ENCODE results near the gene TRIO.

The TRIO gene

DNA sequence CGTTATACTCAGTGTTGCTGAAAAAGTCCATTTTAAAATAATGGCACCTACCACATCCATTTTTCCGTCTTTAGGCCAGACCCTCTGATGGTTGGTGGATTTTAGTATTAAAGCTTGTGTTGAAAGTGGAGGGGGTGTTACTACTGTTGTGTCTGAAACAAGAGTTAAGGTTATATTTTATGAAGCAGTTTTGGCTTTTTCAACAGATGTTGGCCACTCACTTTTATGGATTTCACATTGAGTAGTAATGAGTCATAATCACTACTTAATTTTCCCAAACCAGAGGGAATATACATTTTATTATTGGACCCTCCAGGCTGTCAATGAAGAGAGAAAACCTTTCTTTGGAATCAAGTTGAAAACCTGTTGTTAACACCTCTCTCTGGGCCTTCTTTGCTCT, 88.0 kb downstream of the TRIO start:
- no peak for DNase-seq

DNA sequence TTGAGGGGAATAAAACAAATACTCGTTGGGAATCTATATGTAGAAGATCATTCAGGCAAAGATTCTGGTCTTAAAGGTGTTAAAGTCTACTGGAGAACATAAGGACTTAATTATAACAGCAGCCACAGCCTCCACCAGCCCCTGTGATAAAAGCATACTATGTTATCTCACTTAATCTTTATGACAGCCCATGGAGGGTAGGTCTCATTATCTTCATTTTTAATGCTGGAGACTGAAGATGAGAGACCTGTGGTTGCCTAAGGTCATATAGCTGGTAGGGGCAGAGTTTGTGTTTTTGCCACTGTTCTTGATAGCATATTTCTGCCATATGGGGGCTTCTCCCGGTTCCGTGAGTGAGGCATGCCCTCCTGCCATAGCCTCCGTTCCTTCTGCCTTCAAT, 88.7 kb downstream of the TRIO start:
- no peak for DNase-seq

DNA sequence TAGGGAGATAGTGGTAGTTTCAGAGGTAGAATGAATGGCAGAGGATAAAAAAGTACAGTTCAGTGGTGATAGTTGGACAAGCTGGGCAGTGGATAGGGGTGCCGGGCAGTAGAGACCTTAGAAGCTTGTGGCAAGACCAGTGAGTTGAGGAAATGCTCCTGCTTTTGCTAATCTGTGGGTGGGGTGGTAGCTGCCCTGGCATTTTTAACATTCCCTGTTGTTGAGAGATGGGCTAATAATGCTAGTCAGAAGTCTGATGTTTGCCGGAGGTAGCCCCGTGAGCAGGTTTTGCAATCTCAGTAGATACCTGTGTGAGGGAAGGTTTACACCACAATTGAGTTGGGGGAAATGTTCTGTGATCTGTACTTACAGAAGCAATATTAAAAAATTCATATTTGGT, 91.1 kb downstream of the TRIO start:
- DNase-seq, result no peak

DNA sequence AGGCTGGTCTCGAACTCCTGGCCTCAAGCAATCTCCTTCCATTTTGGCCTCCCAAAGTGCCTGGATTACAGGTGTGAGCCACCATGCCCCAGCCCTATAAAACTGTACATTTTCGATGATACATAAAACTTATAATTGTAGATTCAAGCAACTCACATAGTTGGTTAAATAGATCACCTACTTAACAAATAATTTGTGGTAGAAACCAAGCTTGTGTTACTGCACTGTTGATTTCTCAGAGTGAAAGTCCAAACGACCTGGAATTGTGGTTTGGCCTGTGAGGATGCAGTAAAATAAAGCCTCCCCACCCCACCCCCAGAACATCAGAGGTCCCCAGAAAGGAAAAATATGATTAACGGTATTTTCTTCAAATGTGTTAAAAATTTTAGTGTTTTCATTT, 92.7 kb downstream of the TRIO start:
- no peak for DNase-seq

DNA sequence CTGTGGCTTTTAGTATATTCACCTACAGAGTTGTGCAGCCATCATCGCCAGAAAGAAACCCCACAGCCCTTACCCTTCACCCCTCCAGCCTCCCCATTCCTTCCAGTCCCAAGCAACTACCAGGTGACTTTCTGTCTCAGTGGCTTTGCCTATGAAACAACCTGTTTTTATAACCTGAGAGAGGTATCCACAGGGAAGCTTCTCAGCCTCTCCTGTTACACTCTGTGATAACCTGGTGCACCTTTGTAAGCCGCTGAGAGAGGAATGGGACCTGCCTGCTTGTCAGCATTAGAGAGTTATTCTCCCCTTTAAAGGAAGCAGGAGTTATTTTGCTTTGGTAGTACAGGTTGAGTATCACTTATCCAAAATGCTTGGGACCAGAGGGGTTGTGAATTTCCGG, 93.6 kb downstream of the TRIO start:
- no peak for DNase-seq

DNA sequence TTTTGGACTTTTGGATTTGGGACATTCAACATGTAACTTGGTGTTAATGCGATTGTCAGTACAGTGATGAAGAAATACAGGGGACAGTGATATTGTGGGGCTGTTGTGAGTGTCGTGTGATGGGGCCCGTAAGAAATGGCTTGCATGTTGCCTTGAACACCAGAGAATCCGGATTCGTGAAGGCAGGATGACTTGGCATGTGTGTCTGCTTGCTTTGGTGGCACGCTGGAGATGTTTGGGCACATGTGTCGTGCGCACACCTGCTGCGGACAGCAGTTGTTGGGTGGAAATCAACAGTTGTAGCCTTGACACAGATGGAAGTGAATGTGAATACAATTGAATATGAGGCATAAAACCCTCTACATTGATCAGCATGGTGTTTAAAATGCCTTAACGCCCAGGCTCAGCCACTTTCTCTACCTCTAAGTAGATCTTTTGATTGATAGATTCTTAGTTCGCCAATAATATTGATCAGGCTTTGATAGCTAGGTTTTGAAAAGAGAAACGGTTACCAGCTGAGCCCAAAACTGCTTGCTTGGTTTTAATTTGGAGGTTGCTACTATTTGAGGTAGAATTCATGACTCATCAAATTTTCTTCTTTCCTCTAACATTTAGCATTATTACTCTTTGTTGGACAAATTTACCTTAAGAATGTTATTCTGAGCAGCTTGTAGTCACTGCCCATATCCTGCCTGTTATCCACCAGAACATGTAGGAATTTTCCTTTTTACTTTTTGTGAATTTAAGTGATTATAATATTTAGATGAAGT, 94.4 kb downstream of the TRIO start:
- DNase-seq, result no peak

DNA sequence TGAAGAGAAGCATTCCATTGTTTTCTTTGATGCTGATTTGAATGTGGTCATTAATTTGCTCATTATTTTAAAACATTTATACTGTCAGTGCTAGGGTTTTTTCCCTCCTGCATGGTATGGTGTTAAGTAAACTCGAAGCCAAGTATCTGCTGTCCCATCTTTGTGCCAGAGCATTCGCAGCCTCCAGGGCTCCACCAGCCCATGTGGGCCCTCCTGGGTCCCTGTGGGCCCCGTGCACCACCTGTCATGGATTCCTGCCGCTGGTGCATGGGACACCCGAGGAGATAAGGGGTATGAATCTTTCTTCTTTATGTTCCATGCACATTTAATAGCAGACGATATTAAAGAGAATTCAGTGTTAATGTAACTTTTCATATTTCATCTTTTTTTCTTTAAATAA, 95.1 kb downstream of the TRIO start:
- no peak for DNase-seq

DNA sequence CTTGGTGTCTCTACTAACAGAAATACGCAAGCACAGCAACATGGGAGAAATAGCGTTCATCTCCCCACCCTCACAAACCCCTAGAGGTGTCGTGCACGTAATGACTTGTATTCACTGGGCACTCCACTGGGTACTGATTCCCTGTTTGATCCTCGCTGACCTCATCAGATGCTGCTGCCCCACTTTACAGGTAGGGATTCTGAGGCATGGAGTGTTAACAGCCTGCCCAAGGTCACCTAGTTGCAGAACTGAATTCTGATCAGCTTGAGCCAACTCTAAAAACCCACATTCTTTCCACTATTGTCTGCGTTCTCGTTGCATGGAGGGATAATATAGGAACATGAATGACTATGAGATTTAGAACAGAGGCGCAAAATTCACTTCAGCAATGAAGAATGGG, 96.3 kb downstream of the TRIO start:
- DNase-seq, result no peak

DNA sequence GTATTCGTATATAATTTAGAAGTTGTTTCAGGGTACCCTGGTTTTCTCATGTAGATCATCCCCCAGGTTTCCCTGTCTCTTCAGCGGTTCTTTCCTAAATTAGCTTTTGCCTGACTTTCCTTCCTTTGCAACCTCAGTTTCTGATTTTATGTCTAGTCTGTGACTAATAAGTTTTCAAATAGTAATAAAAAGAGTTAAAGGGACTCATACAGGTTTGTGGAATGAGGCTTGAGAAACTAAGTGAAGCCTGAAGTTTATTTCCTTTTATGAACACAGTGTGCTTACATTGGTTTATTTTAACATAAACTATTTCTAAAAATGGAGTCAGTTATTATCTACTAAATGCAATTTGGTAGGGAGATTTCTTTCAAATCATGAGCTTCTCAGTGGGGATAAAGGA, 96.8 kb downstream of the TRIO start:
- no peak for DNase-seq

DNA sequence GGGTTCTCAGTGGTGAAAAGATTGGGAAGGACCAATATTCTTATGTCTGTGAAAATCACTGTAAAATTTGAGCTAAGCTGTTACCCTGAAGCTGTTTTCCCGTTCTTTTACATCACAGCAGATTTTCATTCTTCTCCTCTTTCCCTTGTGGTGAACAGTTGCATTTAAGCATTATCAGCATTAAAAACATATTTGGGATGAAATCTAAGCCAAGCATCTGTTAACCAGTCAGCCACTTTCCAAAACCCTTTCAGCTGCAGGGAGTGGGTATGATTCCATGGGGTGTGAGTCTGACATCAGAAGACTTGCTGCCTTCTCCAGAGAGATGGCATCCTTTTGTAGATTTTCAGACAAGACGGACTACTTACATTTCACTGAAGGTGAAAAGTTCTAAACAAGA, 97.2 kb downstream of the TRIO start:
- no peak for DNase-seq

DNA sequence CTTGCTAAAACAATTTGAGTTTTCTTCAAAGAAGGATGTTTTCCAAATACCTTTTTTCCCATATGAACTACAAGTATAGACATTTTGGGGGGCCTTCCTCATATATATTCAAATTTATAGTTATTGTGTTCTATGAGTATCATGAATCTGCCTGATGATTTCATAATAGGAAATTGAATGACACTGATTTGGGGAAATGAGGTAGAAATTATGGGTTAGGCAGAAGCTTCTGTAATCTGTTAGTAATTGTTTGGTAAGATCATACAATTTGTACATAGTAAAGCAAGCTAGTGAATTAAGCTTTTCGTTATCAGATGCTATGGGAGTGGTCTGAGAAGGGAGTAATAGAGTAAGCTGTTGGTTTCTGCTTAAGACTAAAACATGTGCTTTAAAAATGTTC, 98.0 kb downstream of the TRIO start:
- DNase-seq, result no peak

DNA sequence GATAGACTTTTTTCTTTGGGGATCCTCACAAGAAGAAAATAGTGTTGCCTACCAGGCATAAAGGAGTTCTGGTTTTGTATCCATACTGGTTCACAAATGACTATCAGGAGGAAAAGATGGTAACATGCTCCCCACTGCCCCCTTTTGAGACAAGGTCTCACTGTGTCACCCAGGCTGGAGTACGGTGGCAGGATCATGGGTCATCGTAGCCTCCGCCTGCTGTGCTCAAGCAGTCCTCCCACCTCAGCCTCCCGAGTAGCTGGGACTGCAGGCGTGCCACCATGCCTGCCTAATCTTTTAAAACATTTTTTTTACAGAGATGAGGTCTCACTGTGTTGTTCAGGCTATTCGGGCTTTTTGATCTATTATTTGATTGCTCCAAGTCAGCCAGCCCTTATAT, 99.3 kb downstream of the TRIO start:
- no peak for DNase-seq

DNA sequence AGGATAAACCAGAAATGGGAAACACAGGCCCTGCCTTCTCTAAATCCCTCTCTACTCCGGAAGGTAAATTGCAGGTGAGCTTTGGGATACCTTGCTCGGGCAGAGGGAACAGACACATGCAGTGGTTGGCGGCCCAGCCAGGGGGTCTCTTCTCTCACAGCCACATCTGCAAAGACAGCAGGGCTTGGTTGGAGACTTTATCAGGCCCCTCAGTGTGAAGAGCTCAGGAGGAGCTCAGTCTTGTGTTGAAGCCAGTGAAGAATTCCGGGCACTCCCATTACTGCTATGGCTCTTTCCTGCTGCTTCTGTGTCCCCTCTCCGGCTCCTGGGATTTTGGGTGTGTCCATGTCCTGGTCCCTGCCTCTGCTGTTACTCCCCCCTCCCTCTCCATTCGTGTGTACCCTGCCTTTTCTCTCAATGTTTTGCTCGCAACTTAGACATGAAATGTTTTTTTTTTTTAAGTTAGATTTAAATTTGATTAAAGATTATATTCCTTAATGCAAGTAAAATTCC, 99.8 kb downstream of the TRIO start:
- DNase-seq, result no peak

DNA sequence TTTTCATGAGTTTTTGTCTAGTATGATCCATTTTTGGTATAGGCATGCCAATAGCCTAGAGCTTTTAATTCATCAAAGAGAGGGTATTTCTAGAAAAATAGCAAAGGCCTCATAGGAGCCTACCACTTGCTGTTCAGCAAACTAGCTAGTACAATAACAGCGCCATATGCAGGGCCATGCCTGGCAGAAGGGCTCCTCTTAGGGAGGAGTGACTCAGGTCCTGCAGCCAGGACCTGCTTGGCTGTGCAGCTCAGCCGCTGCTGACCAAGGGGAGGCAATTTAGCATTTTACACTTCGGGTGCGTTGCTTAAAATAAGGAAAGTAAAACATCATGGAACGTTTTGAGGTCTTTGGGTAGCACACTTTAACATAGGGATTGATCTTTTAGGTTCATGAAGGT, 100.6 kb downstream of the TRIO start:
- no peak for DNase-seq

DNA sequence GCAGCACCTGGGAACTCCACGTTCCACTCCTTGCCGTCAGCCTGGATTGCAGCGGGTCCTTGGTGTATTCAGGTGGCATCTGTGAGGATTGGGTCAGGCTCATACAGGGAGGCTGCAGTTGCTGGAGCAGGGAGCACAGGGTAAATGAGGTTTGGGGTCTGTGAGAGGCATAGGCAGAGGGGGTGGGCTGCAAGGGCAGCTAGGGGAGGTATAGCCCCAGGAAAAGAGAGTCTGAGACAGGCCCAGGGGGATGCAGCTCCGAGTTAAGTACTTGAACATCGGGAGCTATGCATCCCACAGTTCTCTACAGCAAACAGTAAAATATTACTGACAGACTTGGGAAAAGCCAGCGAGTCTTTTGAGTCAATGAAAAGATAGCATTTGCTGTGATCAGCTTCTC, 101.6 kb downstream of the TRIO start:
- no peak for DNase-seq

DNA sequence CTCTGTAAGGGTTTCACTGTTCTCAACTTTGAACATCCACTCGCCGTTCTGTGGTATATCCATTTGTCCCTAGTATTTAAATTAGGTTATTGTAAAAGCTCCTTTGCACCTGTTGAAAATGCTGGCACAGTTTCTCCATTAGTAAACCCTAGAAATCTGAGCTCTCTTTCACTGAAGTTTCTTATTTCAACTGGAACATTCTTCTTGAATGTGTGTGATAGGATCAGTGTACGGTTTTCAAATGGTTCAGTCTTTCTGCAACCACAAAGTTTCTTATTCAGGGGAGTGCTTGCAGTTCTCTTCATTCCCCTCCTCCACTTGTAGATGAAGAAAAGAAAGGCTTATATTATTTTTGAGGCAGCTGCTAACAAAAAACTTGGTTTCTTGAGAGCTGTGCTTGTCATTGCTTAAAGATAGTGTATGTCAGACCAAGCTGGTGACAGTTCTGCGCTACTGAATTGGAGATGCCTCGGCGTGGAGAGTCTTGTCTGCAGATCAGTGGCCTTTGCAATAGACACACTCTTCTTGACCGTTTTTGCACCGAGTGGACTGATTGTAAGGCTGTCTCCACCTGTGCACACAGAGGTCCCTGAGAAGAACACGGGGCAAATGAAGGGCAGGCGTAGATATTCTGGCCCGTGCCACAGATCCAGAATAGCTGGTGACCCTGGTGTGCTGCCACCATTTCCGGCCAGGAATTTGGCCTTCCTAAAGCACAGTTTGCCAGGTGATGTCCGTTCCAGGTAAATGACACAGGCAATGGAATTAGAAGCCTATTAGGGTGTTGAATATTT, 102.2 kb downstream of the TRIO start:
- no peak for DNase-seq

DNA sequence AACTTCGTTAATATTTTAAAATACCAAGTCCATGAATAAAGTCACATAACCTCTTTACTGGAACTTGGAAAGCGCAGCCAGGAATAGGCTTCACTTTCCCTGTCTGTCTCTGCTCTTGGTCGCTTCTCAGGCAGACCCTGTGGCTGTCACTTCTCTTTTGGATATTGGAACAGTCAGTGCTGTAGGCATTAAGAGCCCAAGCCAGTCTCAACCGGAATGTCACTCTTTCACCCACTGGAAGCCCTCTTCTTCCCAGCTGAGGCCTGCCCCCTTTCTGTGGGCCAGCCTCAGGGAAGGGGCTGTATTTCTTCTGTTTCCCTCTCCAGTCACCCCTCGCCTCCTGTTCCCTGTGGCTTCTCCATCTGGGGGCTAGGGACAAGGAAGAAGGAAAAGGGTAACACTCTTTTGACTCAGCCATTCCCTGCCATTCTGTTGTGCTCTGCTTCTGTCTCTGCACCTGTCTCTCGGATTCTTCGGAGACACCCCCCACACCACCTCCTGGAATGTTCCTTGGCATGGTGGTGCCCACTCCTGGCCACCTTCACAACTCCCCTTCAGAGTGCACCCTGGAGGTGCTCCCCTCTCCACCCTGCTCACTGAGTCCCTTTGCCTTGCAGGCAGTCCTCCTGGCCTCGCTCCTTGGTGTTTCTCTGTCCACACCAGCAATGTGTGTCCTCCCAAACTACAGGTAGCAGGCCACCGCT, 103.4 kb downstream of the TRIO start:
- no peak for DNase-seq

DNA sequence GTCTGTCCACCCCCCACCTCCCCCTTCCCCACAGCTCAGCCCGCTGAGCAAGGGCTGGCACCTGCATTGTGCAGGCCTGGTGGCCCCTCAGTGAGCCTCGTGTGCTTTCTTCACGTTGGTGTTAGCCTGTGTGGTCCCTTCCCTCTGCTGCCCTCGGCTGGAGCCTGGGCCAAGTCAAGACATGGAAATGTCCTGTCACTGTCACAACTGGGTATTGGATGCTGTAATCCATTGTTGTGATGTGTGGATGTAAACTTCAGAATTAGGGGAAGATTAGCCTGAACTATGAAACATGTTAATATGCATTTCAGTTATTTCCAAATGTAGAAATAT, 103.9 kb downstream of the TRIO start:
- no peak for DNase-seq

DNA sequence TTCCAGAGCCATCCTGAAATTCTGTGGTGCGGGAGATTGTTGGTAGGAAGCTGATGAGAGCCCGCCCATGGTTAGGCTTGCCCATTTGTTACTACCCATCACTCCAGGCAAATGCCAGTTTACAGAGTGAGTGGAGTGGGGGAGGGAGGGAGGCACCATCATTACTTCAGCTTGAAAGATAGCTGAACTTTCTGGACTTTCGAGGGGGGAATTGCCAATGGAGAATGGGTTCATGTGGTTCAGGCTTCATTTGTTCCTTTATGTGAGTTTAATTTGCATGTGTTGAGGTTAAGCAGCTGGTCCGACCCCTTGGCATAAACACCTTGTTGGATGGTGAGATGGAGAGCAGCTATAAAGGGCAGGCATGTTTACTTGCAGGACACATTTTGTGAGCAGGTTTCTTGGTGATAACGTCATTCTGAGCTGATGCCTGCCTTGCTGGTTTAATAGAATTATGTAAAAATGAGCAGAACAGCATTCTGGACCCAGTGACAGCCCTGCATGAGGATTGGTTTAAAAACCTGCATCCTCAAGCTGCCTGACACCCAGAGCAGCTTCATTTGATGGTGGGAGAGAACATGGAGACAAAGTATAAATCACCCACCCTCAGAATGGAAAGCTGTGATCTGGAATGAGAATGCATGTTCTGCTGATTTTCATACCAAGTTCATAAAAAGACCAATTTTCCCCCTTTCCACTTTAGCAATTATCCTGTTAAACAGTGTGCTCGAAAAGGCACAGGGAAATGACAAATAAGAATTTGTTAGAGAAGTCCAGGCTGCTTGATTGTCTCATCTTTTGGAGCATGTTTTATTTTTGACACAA, 106.3 kb downstream of the TRIO start:
- no peak for DNase-seq

DNA sequence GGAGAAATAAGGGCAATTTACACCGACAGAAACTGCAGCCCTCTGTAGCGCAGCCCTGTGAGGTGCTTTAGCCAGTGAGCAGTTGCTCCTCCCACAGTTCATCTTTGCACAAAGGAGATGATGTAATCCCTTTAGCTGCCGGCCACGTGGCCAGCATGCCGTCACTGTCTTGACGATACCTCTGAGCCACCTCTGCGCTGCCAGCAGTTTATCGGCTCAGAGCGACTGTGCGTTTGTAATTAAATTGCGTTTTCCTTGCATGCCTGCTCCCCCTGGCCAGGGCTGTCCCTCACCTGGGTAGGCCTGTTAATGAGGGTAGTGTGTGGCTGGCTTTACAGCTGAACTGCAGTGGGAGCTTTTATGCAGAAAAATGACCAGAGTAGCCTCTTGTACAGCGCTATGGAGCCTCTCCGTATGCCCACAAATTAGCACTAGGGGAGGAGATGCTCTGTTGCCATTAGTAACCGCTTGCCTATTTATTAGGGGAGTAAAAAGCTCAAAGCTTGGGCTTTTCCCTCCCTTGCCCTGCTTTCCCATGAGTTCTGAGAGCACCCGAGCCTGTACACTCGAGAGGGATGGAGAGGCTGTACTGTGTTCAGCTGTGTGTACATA, 107.0 kb downstream of the TRIO start:
- no peak for DNase-seq

DNA sequence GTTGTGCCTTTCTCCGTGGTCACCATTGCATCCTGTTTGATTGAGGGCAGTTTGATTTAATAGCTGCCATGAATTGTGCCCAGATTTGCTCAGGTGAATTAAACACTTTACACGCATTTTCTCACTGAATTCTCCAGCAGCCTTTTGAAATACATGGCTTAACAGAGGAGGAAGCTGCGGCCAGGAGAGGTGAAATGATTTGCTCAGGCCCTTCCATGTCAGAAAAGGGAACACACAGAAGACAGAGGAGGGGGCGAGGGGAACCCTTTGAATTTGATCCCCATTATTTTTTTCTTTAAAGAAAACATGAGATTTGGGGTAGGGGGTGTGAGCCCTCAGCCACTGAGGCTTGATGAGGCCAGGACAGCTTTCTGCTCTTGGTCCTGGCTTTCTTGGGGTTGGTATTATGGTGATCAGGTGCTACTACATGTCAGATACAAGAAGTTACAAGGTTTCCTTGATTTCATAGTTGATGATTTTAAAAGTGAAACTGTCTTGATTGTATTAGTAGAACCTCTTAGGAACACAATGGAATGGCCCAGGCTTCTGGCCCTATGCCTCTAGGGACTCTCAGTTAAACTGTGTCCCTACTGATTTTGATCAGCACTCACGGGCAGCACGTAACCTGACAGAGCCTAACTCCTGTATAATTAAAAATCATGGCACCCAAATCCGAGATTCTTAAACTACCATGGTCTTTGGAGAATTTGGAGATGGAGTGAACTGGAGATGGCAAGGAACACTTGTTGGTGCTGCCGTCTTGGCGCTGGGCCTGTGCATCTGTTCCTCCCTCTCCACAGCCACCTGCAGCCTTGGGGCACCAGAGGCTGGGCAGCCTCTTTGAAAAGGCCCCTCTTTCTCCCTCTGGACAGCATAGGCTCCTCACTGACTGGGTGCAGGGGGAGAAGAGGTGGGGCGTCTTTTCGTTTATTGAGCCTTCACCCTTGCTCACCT, 107.9 kb downstream of the TRIO start:
- DNase-seq, result no peak
